H9 (cell line): ENCODE measurements around the gene TMEM213. TPM values are rescaled to one million over a fixed set of nuclear protein-coding genes. Genes with fewer than 3 reads are reported as not detected.

Source experiments
- DNase-seq: peaks from one replicate; pipeline ENCODE4 v3.0.0-alpha.2; 2017
- H2AFZ ChIP-seq: one replicate; pipeline ENCODE4 v1.6.1; 2013; ENCODE audit warnings: mild to moderate bottlenecking, low read length, control low read depth, moderate library complexity
- H2AK5ac ChIP-seq: 2 replicates; pipeline ENCODE4 v1.6.1; 2013; ENCODE audit warnings: low read length, control low read depth, mixed read lengths; ENCODE audit not compliant: insufficient read length
- H2BK120ac ChIP-seq: one replicate; pipeline ENCODE4 v1.6.1; 2013; ENCODE audit warnings: low read depth, mild to moderate bottlenecking, low read length, control low read depth, inconsistent platforms; ENCODE audit not compliant: poor library complexity, severe bottlenecking
- H2BK12ac ChIP-seq: 2 replicates; pipeline ENCODE4 v1.6.1; 2013; ENCODE audit warnings: low read length, control low read depth, mixed read lengths, low read depth; ENCODE audit not compliant: insufficient read length
- H2BK15ac ChIP-seq: 2 replicates; pipeline ENCODE4 v1.6.1; 2013; ENCODE audit warnings: low read depth, low read length, control low read depth
- H2BK20ac ChIP-seq: one replicate; pipeline ENCODE4 v1.6.1; 2013; ENCODE audit warnings: low read depth, mild to moderate bottlenecking, low read length, control low read depth, inconsistent platforms; ENCODE audit not compliant: poor library complexity, severe bottlenecking
- H2BK5ac ChIP-seq: 2 replicates; pipeline ENCODE4 v1.6.1; 2013; ENCODE audit warnings: low read length, control low read depth, mixed read lengths; ENCODE audit not compliant: insufficient read length
- H3K14ac ChIP-seq: 2 replicates; pipeline ENCODE4 v1.6.1; 2013; ENCODE audit warnings: low read length, control low read depth; ENCODE audit not compliant: insufficient read depth
- H3K18ac ChIP-seq: 2 replicates; pipeline ENCODE4 v1.6.1; 2013; ENCODE audit warnings: low read depth, mild to moderate bottlenecking, mixed read lengths, low read length, control low read depth; ENCODE audit not compliant: insufficient read length
- H3K23ac ChIP-seq: 2 replicates; pipeline ENCODE4 v1.6.1; 2013; ENCODE audit warnings: low read length, control low read depth, mixed read lengths, low read depth; ENCODE audit not compliant: insufficient read length
- H3K23me2 ChIP-seq: 2 replicates; pipeline ENCODE4 v1.6.1; 2013; ENCODE audit warnings: low read depth, mild to moderate bottlenecking, mixed read lengths, low read length, control low read depth; ENCODE audit not compliant: insufficient read length, poor library complexity, severe bottlenecking
- H3K27ac ChIP-seq: 2 replicates; pipeline ENCODE4 v1.5.1; 2013; ENCODE audit warnings: low read length, control low read depth, mixed read lengths, low read depth; ENCODE audit not compliant: insufficient read length
- H3K27me3 ChIP-seq: 2 replicates; pipeline ENCODE4 v1.6.1; 2013; ENCODE audit warnings: low read length, control low read depth, inconsistent platforms; ENCODE audit not compliant: insufficient read depth
- H3K4ac ChIP-seq: 2 replicates; pipeline ENCODE4 v1.6.1; 2013; ENCODE audit warnings: low read depth, mild to moderate bottlenecking, control low read depth, inconsistent platforms, low read length, moderate library complexity
- H3K4me1 ChIP-seq: 2 replicates; pipeline ENCODE4 v1.6.1; 2013; ENCODE audit warnings: low read length, control low read depth, inconsistent platforms; ENCODE audit not compliant: insufficient read depth
- H3K4me2 ChIP-seq: 2 replicates; pipeline ENCODE4 v1.6.1; 2013; ENCODE audit warnings: low read length, control low read depth, mixed read lengths; ENCODE audit not compliant: insufficient read length, insufficient read depth
- H3K56ac ChIP-seq: 2 replicates; pipeline ENCODE4 v1.6.1; 2013; ENCODE audit warnings: low read depth, mild to moderate bottlenecking, mixed read lengths, low read length, control low read depth; ENCODE audit not compliant: insufficient read length
- H3K79me1 ChIP-seq: 2 replicates; pipeline ENCODE4 v1.6.1; 2013; ENCODE audit warnings: low read depth, mild to moderate bottlenecking, moderate library complexity, low read length, control low read depth, inconsistent platforms; ENCODE audit not compliant: insufficient read depth, poor library complexity, severe bottlenecking
- H3K79me2 ChIP-seq: 2 replicates; pipeline ENCODE4 v1.6.1; 2013; ENCODE audit warnings: low read length, control low read depth, inconsistent platforms; ENCODE audit not compliant: insufficient read depth
- H3K9ac ChIP-seq: 2 replicates; pipeline ENCODE4 v1.6.1; 2013; ENCODE audit warnings: low read length, control low read depth, mixed read lengths; ENCODE audit not compliant: insufficient read length; ENCODE audit errors: extremely low read depth
- H3K9me3 ChIP-seq: one replicate; pipeline ENCODE4 v1.6.1; 2013; ENCODE audit warnings: low read depth, low read length, inconsistent platforms; ENCODE audit not compliant: control insufficient read depth
- H3T11ph ChIP-seq: one replicate; pipeline ENCODE4 v1.6.1; 2013; ENCODE audit warnings: mild to moderate bottlenecking, low read length, control low read depth, inconsistent platforms
- H4K20me1 ChIP-seq: one replicate; pipeline ENCODE4 v1.6.1; 2013; ENCODE audit not compliant: control insufficient read depth, insufficient read length, insufficient read depth
- H4K5ac ChIP-seq: 2 replicates; pipeline ENCODE4 v1.6.1; 2013; ENCODE audit warnings: low read depth, mild to moderate bottlenecking, mixed read lengths, low read length, control low read depth; ENCODE audit not compliant: insufficient read length
- H4K8ac ChIP-seq: replicated peaks from 2 replicates; pipeline ENCODE4 v1.6.1; 2013; ENCODE audit warnings: low read length, control low read depth, mixed read lengths, low read depth; ENCODE audit not compliant: insufficient read length
- H4K91ac ChIP-seq: 2 replicates; pipeline ENCODE4 v1.6.1; 2013; ENCODE audit warnings: low read depth, mild to moderate bottlenecking, moderate library complexity, mixed read lengths, low read length, control low read depth; ENCODE audit not compliant: insufficient read length
- H3K27ac Mint-ChIP-seq, 3 experiments: 2 replicates in 2 of 3; 3 replicates in 1 of 3; pipeline ENCODE4 v1.8.0; 2020 to 2021; ENCODE audit warnings: mixed read lengths in 3 of 3, mild to moderate bottlenecking in 1 of 3, moderate library complexity in 1 of 3
- H3K27me3 Mint-ChIP-seq: 2 replicates; pipeline ENCODE4 v1.8.0; 2021; ENCODE audit warnings: low read depth, mild to moderate bottlenecking, moderate library complexity, mixed read lengths
- H3K36me3 Mint-ChIP-seq, 3 experiments: 2 replicates in 2 of 3; 3 replicates in 1 of 3; pipeline ENCODE4 v1.8.0; 2020 to 2021; ENCODE audit warnings: low read depth in 3 of 3, mixed read lengths in 3 of 3; ENCODE audit not compliant: insufficient read depth in 1 of 3
- H3K4me1 Mint-ChIP-seq, 2 experiments: 2 replicates each; pipeline ENCODE4 v1.8.0; 2020; ENCODE audit warnings: mixed read lengths in 2 of 2
- H3K4me3 Mint-ChIP-seq, 2 experiments: 2 replicates in 1 of 2; 3 replicates in 1 of 2; pipeline ENCODE4 v1.8.0; 2020 to 2021; ENCODE audit warnings: mild to moderate bottlenecking in 2 of 2, mixed read lengths in 2 of 2, moderate library complexity in 1 of 2
- H3K9me3 Mint-ChIP-seq, 2 experiments: 2 replicates in 1 of 2; 3 replicates in 1 of 2; pipeline ENCODE4 v1.8.0; 2020; ENCODE audit warnings: mild to moderate bottlenecking in 2 of 2, mixed read lengths in 2 of 2, moderate library complexity in 1 of 2
- WGBS: extraction: QIAGEN DNeasy Blood & Tissue Kit; methylation state at CpG from one replicate; pipeline ENCODE4 v1.1.7; 2013; ENCODE audit warnings: missing lambda C conversion rate, low lambda C conversion rate, mixed read lengths; ENCODE audit not compliant: insufficient read length; ENCODE audit errors: extremely low coverage; 5-methylcytosine and 5-hydroxymethylcytosine counted together
- total RNA-seq: library from RNA; stranded (reverse); gene quantifications from 2 replicates; pipeline ENCODE4 v1.2.1, GENCODE V29; 2021
- TF ChIP-seq, protein P1 (sequence below): fragments of 200-600 bp; sonication (generic); conservative IDR thresholded peaks from 3 replicates; pipeline ENCODE4 v1.8.0; 2021; ENCODE audit warnings: antibody characterized with exemption, mild to moderate bottlenecking

TMEM213 gene
- total RNA-seq, 1 experiment from 2014 or later: 0.22 TPM

- no peak overlapping the region for H3K4ac ChIP-seq
- no peak overlapping the region for H3K27ac Mint-ChIP-seq
- H4K8ac ChIP-seq: no peak overlapping the region
- H3K14ac ChIP-seq: no peak overlapping the region
- no peak overlapping the region for H2AK5ac ChIP-seq
- H3K4me1 ChIP-seq: no peaks in the 10 kb centered on the region
- H2BK120ac ChIP-seq: no peak overlapping the region
- H2BK15ac ChIP-seq: no peak overlapping the region
- no peaks in the 10 kb centered on the region for H3K79me2 ChIP-seq
- no peaks in the 10 kb centered on the region for H3K27me3 Mint-ChIP-seq
- no peak overlapping the region for H3K9ac ChIP-seq
- H2AFZ ChIP-seq: no peak overlapping the region
- TF ChIP-seq, protein P1, sequence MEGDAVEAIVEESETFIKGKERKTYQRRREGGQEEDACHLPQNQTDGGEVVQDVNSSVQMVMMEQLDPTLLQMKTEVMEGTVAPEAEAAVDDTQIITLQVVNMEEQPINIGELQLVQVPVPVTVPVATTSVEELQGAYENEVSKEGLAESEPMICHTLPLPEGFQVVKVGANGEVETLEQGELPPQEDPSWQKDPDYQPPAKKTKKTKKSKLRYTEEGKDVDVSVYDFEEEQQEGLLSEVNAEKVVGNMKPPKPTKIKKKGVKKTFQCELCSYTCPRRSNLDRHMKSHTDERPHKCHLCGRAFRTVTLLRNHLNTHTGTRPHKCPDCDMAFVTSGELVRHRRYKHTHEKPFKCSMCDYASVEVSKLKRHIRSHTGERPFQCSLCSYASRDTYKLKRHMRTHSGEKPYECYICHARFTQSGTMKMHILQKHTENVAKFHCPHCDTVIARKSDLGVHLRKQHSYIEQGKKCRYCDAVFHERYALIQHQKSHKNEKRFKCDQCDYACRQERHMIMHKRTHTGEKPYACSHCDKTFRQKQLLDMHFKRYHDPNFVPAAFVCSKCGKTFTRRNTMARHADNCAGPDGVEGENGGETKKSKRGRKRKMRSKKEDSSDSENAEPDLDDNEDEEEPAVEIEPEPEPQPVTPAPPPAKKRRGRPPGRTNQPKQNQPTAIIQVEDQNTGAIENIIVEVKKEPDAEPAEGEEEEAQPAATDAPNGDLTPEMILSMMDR: no peak
- H2BK20ac ChIP-seq: no peak overlapping the region
- H3K79me1 ChIP-seq: no peaks in the 10 kb centered on the region
- H3K18ac ChIP-seq: no peak overlapping the region
- no CpG with 5 or more reads among the region's 5 CpGs for WGBS
- no peak overlapping the region for H2BK5ac ChIP-seq
- no peak overlapping the region for H3K4me3 Mint-ChIP-seq
- H3K4me2 ChIP-seq: no peak overlapping the region
- H4K91ac ChIP-seq: no peak overlapping the region
- peaks cover 4% of the 10 kb centered on the region in 2 experiments; a peak in 1 of 4 replicates for H3K4me1 Mint-ChIP-seq
- no peak for DNase-seq
- no peak overlapping the region for H3K27ac ChIP-seq
- no peak overlapping the region for H2BK12ac ChIP-seq
- no peaks in the 10 kb centered on the region for H3K9me3 ChIP-seq
- H3T11ph ChIP-seq: no peak overlapping the region
- H4K5ac ChIP-seq: no peak overlapping the region
- no peaks in the 10 kb centered on the region for H3K9me3 Mint-ChIP-seq
- no peaks in the 10 kb centered on the region for H4K20me1 ChIP-seq
- H3K56ac ChIP-seq: no peak overlapping the region
- no peak overlapping the region for H3K23ac ChIP-seq
- no peaks in the 10 kb centered on the region for H3K23me2 ChIP-seq
- peaks cover 6 to 25% (median 11%) of the 10 kb centered on the region in 3 experiments; a peak in 5 of 7 replicates for H3K36me3 Mint-ChIP-seq
- H3K27me3 ChIP-seq: no peaks in the 10 kb centered on the region
Measured at GRCh38 chr7:138833596-138833995, 35.8 kb downstream of the TMEM213 start.
